WERI-Rb-1 (cell line): ENCODE measurements around the gene KRTAP10-2.

Source experiments
- DNase-seq: peaks from one replicate; pipeline ENCODE4 v3.0.0-alpha.2; 2020
- H3K27ac ChIP-seq: fragments of 250-450 bp; sonication (Bioruptor Pico); 2 replicates; pipeline ENCODE4 v1.5.1; 2020; ENCODE audit warnings: mild to moderate bottlenecking, moderate library complexity
- H3K27me3 ChIP-seq: fragments of 250-450 bp; sonication (Bioruptor Pico); 2 replicates; pipeline ENCODE4 v1.5.1; 2021; ENCODE audit warnings: mild to moderate bottlenecking, low read depth, moderate library complexity; ENCODE audit not compliant: insufficient read depth, severe bottlenecking
- H3K36me3 ChIP-seq: fragments of 250-450 bp; sonication (Bioruptor Pico); 2 replicates; pipeline ENCODE4 v1.5.1; 2020; ENCODE audit warnings: mild to moderate bottlenecking, moderate library complexity
- H3K4me3 ChIP-seq: 2 replicates; pipeline ENCODE4 v1.5.1; 2011; ENCODE audit warnings: low read depth, mild to moderate bottlenecking, control low read depth, low read length
- H3K9me3 ChIP-seq: fragments of 250-450 bp; sonication (Bioruptor Pico); 2 replicates; pipeline ENCODE4 v1.5.1; 2021; ENCODE audit warnings: mild to moderate bottlenecking, moderate library complexity; ENCODE audit not compliant: severe bottlenecking
- CTCF ChIP-seq: IDR thresholded peaks from 2 replicates; pipeline ENCODE4 v1.5.1; 2011; ENCODE audit warnings: low read depth, mild to moderate bottlenecking, control low read depth, inconsistent platforms, low read length

The KRTAP10-2 gene

GRCh38 chr21:44516828-44517174 is 34.5 kb downstream of the KRTAP10-2 start:
- H3K27me3 ChIP-seq, result no peaks in the 10 kb centered on the region
- DNase-seq, result no peak
- H3K4me3 ChIP-seq, result no peak overlapping the region

GRCh38 chr21:44516342-44516741 is 35.0 kb downstream of the KRTAP10-2 start:
- TF ChIP-seq CTCF, result no peak
- no peak overlapping the region for H3K4me3 ChIP-seq
- peaks cover 12% of the 10 kb centered on the region for H3K9me3 ChIP-seq
- H3K27ac ChIP-seq, result no peak overlapping the region
- no peaks in the 10 kb centered on the region for H3K36me3 ChIP-seq
- DNase-seq, result no peak
- no peaks in the 10 kb centered on the region for H3K27me3 ChIP-seq

More at GRCh38 chr21:44516828-44517174, 34.5 kb downstream of the KRTAP10-2 start:
- Histone ChIP-seq H3K27ac (no peak overlapping the region), H3K36me3 (no peaks in the 10 kb centered on the region), H3K9me3 (peaks cover 12% of the 10 kb centered on the region)
- TF ChIP-seq CTCF, result no peak

- H3K27ac ChIP-seq, result no peak overlapping the region
- DNase-seq, result no peak
- H3K9me3 ChIP-seq, result peaks cover 12% of the 10 kb centered on the region
- no peaks in the 10 kb centered on the region for H3K27me3 ChIP-seq
- no peak overlapping the region for H3K4me3 ChIP-seq
- no peaks in the 10 kb centered on the region for H3K36me3 ChIP-seq
- no peak for TF ChIP-seq CTCF
Measured at GRCh38 chr21:44515359-44516165, 35.7 kb downstream of the KRTAP10-2 start.

GRCh38 chr21:44514746-44515358 is 36.5 kb downstream of the KRTAP10-2 start:
- TF ChIP-seq CTCF, result no peak
- Histone ChIP-seq H3K4me3 (no peak overlapping the region), H3K36me3 (no peaks in the 10 kb centered on the region), H3K27ac (no peak overlapping the region), H3K27me3 (no peaks in the 10 kb centered on the region), H3K9me3 (peaks cover 12% of the 10 kb centered on the region)
- DNase-seq, result no peak

GRCh38 chr21:44514218-44514520 is 37.1 kb downstream of the KRTAP10-2 start:
- Histone ChIP-seq H3K36me3 (no peaks in the 10 kb centered on the region), H3K27me3 (no peaks in the 10 kb centered on the region), H3K9me3 (peaks cover 7% of the 10 kb centered on the region), H3K27ac (no peak overlapping the region), H3K4me3 (no peak overlapping the region)
- TF ChIP-seq CTCF, result no peak
- no peak for DNase-seq
